Upper lobe of left lung (tissue), 4 donors: ENCODE measurements around the gene MYBPHL.

ENCODE experiments used
- CTCF ChIP-seq, 6 experiments: fragments of 450-650 bp in 4 of 6; fragments of 200-600 bp in 2 of 6; sonication (generic) in 2 of 6; IDR thresholded peaks; one replicate each; pipeline ENCODE4 v1.5.1; 2016 to 2019; ENCODE audit warnings: antibody characterized with exemption in 6 of 6
- POLR2A ChIP-seq, 4 donors: fragments of 450-650 bp; IDR thresholded peaks; one replicate each; pipeline ENCODE4 v1.5.1; 2016 to 2017; ENCODE audit warnings: antibody characterized with exemption in 4 of 4, mild to moderate bottlenecking in 2 of 4
- POLR2AphosphoS5 ChIP-seq, 2 donors: sonication (generic); formaldehyde crosslinking; IDR thresholded peaks; one replicate each; pipeline ENCODE4 v1.5.1; 2017; ENCODE audit warnings: antibody characterized with exemption in 2 of 2

- TF ChIP-seq POLR2A (IDR thresholded peaks at IDR 0.05) (no peak), CTCF (IDR thresholded peaks at IDR 0.05) (no peak), POLR2AphosphoS5 (IDR thresholded peaks at IDR 0.05) (no peak)
Measured at GRCh38 chr1:109252893-109253802, 53.7 kb downstream of the MYBPHL start.
